Lower leg skin (tissue), 4 donors: Measurements from ENCODE around the gene AOPEP. TPM values are rescaled to one million over a fixed set of nuclear protein-coding genes. Genes with fewer than 3 reads are reported as not detected.

ENCODE experiments used
- DNase-seq, 2 donors: peaks; one replicate each; pipeline ENCODE4 v3.0.0-alpha.2; 2019; ENCODE audit warnings: low spot score in 2 of 2
- H3K4me3 ChIP-seq: fragments of 200-600 bp; sonication (generic); 2 replicates; pipeline ENCODE4 v1.5.1; 2017; ENCODE audit warnings: mild to moderate bottlenecking, low read depth; ENCODE audit not compliant: poor library complexity, severe bottlenecking
- CTCF ChIP-seq, 3 donors: fragments of 450-650 bp; IDR thresholded peaks; one replicate each; pipeline ENCODE4 v1.5.1; 2016; ENCODE audit warnings: antibody characterized with exemption in 3 of 3, mild to moderate bottlenecking in 3 of 3, moderate library complexity in 2 of 3
- POLR2A ChIP-seq, 2 donors: fragments of 450-650 bp; IDR thresholded peaks; one replicate each; pipeline ENCODE4 v1.6.1; 2016 to 2017; ENCODE audit warnings: antibody characterized with exemption in 2 of 2, mild to moderate bottlenecking in 1 of 2, moderate library complexity in 1 of 2
- WGBS, 2 donors: methylation state at CpG; one replicate each; pipeline ENCODE4 v1.1.5; 2018; 5-methylcytosine and 5-hydroxymethylcytosine counted together
- intact Hi-C: fragments of 100-400 bp; cut with DNase I; formaldehyde crosslinking; loops from one replicate; pipeline ENCODE4 v1.15.0; 2023; ENCODE audit warnings: low total_unique reads
- total RNA-seq, 4 donors: library from RNA; depleted of rRNA; stranded (reverse); fragments of >200 nt; gene quantifications; one replicate each; pipeline ENCODE4 v1.1.0, GENCODE V29; 2016

AOPEP gene
- total RNA-seq, 4 donors from 2014 or later = 66.3 to 136 (median 118) TPM

- H3K4me3 ChIP-seq = no peak overlapping the region
- DNase-seq = no peak
- TF ChIP-seq POLR2A (IDR thresholded peaks at IDR 0.05) (no peak), CTCF (IDR thresholded peaks at IDR 0.05) (no peak)
- intact Hi-C loops = no loop called here
- 56 to 61% methylated on average over 7 of the region's 7 CpGs for WGBS, 2 donors
These were observed 224.3 kb downstream of the AOPEP start for GRCh38 chr9:94950579-94951323.

GRCh38 chr9:94951324-94952135 lies 225.0 kb downstream of the AOPEP start:
- no peak for TF ChIP-seq POLR2A (IDR thresholded peaks at IDR 0.05)
- no peak for TF ChIP-seq CTCF (IDR thresholded peaks at IDR 0.05)
- 45 to 56% methylated on average over 5 of the region's 5 CpGs for WGBS, 2 donors
- DNase-seq = no peak
- intact Hi-C loops = no loop called here
- H3K4me3 ChIP-seq = no peak overlapping the region

DNA sequence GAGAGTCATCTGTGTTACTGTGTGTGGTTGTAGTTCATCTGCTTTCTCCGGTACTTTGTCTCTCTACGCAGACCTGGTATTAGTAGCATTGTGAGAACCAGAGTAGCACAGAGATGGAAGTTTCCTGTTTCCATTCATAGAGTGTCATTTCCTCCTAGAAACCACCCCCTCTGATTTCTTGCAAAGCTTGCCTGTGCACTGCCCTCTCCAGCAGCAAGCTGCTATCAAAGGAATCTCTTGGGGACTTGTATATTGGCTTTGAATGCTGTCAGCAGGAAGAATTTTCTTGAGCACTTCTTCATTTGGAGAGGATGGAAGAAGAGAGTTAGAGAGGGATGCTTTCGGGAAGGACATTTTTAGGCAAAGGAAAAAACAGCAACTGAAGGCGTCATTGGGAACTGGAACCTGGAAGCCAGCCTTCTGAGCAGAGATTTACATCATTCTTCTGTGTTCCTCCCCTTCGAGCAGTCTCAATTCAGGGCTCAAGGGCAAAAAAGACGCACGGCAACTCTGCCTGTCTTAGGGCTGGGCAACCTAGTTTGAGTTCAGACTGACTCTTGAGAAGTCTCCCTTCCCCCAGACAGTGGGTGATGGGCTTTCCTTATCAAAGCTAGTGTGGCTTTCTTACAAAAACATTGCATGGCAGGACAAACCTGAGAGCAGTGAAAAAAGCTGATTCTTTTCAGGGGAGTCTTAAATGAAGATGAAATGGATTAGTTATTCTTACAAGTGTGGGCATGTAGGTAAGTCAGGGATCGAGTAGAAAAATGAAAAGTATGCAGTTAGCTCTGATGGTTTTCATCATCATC lies 226.3 kb downstream of the AOPEP start:
- no peak for DNase-seq
- no peak overlapping the region for H3K4me3 ChIP-seq
- intact Hi-C loops = no loop called here
- no peak for TF ChIP-seq CTCF (IDR thresholded peaks at IDR 0.05)
- TF ChIP-seq POLR2A (IDR thresholded peaks at IDR 0.05) = no peak
- 36 to 40% methylated on average over 8 of the region's 8 CpGs for WGBS, 2 donors

DNA sequence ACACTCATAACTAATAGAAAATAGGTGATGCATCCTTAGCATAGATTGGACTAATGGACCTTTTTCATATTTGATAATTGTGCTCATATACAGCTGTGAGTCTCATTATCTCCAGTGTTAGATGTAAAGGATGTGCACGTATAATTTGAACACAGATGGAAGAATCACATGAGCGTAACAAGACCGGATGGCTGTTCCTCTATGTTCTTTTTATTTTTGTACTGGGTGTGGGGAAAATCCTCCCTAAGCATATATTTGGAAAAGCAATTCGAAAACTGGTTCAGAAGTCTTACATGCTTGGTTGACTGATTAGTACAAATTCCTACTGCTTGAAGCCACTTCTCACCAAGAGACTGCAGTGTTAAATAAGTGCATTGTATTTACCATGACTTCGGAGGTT lies 230.2 kb downstream of the AOPEP start:
- no peak for TF ChIP-seq CTCF (IDR thresholded peaks at IDR 0.05)
- intact Hi-C loops = no loop called here
- H3K4me3 ChIP-seq = no peak overlapping the region
- WGBS, 2 donors = 93 to 95% methylated on average over 5 of the region's 5 CpGs
- no peak for DNase-seq

GRCh38 chr9:94960964-94961363 lies 234.5 kb downstream of the AOPEP start:
- intact Hi-C loops = no loop called here
- no peak for DNase-seq
- TF ChIP-seq POLR2A (IDR thresholded peaks at IDR 0.05) (no peak), CTCF (IDR thresholded peaks at IDR 0.05) (no peak)
- 91 to 92% methylated on average over 5 of the region's 5 CpGs for WGBS, 2 donors
- H3K4me3 ChIP-seq = no peak overlapping the region
